ENCODE data around the gene CISTR. TPM values are rescaled to one million over a fixed set of nuclear protein-coding genes. Genes with fewer than 3 reads are reported as not detected.

The CISTR gene
- total and polyA plus RNA-seq, 2 donors: not detected

DNA sequence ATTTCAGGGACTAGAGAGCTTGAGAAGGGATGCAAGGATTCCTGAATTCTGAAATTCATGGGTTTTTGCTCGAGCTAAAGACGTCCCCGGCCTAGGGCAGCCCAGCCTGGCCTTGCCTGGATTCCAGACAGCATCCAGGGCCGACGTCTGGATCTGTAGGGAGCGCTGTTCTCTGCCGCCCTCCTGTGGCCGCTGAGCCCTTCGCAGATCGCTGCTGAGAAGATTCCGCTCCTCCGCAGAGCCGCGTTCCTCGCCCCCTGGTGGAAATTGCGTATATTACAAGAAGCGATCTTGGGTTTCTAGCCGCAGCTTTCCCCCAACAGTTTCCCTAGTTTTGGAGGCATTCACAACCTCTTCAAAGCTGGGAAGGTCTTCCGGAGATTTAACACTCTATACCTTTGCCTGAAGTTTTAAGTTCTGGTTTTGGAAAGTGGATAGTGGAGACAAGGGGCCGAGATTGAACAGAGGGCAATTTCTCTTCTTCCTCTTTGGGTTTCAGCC lies 5.1 kb downstream of the CISTR start:
- Histone ChIP-seq H3K4me3 (ENCODE audit: low read depth, low read length) (no peak overlapping the region), H3K4me1 (ENCODE audit: insufficient read depth) (no peaks in the 10 kb centered on the region), H3K36me3 (ENCODE audit: insufficient read depth) (no peaks in the 10 kb centered on the region), H3K27ac (ENCODE audit: low read depth) (no peak overlapping the region)
- WGBS: under 1% methylated on average over 20 of the region's 20 CpGs
- DNase-seq (ENCODE audit: extremely low spot score): peak; percentile 74

GRCh38 chr12:53744751-53745150 lies 7.0 kb downstream of the CISTR start:
- WGBS: 63% methylated on average over 6 of the region's 6 CpGs

DNA sequence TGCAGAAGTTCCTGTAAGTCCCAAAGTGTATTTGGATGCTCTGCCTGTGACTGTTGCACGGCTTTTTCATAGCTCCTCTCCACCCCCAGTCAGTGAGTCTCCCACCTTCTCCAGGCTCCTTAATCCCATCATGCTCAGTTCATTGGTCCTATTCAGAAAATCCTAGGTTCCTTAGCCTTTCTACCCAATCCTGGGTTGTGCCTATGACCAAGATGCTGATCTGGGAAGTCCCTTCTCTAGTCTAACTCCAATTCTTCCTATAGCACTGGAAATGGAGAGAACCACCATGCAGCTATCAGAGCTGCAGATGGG lies 7.7 kb downstream of the CISTR start:
- no peak overlapping the region for H3K4me3 ChIP-seq (ENCODE audit: low read depth, low read length)
- H3K36me3 ChIP-seq (ENCODE audit: insufficient read depth): no peaks in the 10 kb centered on the region
- no peaks in the 10 kb centered on the region for H3K4me1 ChIP-seq (ENCODE audit: insufficient read depth)
- DNase-seq (ENCODE audit: extremely low spot score): no peak
- WGBS: 84% methylated on average over 1 of the region's 1 CpG
- no peak overlapping the region for H3K27ac ChIP-seq (ENCODE audit: low read depth)

More at GRCh38 chr12:53744751-53745150, 7.0 kb downstream of the CISTR start:
- Histone ChIP-seq H3K36me3 (ENCODE audit: insufficient read depth) (no peaks in the 10 kb centered on the region), H3K4me3 (ENCODE audit: low read depth, low read length) (no peak overlapping the region), H3K4me1 (ENCODE audit: insufficient read depth) (no peaks in the 10 kb centered on the region), H3K27ac (ENCODE audit: low read depth) (no peak overlapping the region)
- no peak for DNase-seq (ENCODE audit: extremely low spot score)

GRCh38 chr12:53743266-53744129 lies 8.3 kb downstream of the CISTR start:
- H3K4me1 ChIP-seq (ENCODE audit: insufficient read depth): no peaks in the 10 kb centered on the region
- no peak for DNase-seq (ENCODE audit: extremely low spot score)
- no peak overlapping the region for H3K4me3 ChIP-seq (ENCODE audit: low read depth, low read length)
- no peak overlapping the region for H3K27ac ChIP-seq (ENCODE audit: low read depth)
- no peaks in the 10 kb centered on the region for H3K36me3 ChIP-seq (ENCODE audit: insufficient read depth)
- 20% methylated on average over 16 of the region's 16 CpGs for WGBS

GRCh38 chr12:53740130-53740491 lies 11.7 kb downstream of the CISTR start:
- Histone ChIP-seq H3K27ac (ENCODE audit: low read depth) (no peak overlapping the region), H3K4me1 (ENCODE audit: insufficient read depth) (no peaks in the 10 kb centered on the region), H3K4me3 (ENCODE audit: low read depth, low read length) (no peak overlapping the region), H3K36me3 (ENCODE audit: insufficient read depth) (no peaks in the 10 kb centered on the region)
- WGBS: 75% methylated on average over 3 of the region's 3 CpGs
- DNase-seq (ENCODE audit: extremely low spot score): no peak

GRCh38 chr12:53739214-53740129 lies 12.3 kb downstream of the CISTR start:
- Histone ChIP-seq H3K27ac (ENCODE audit: low read depth) (no peak overlapping the region), H3K4me3 (ENCODE audit: low read depth, low read length) (no peak overlapping the region)
- WGBS: 6% methylated on average over 50 of the region's 50 CpGs

DNA sequence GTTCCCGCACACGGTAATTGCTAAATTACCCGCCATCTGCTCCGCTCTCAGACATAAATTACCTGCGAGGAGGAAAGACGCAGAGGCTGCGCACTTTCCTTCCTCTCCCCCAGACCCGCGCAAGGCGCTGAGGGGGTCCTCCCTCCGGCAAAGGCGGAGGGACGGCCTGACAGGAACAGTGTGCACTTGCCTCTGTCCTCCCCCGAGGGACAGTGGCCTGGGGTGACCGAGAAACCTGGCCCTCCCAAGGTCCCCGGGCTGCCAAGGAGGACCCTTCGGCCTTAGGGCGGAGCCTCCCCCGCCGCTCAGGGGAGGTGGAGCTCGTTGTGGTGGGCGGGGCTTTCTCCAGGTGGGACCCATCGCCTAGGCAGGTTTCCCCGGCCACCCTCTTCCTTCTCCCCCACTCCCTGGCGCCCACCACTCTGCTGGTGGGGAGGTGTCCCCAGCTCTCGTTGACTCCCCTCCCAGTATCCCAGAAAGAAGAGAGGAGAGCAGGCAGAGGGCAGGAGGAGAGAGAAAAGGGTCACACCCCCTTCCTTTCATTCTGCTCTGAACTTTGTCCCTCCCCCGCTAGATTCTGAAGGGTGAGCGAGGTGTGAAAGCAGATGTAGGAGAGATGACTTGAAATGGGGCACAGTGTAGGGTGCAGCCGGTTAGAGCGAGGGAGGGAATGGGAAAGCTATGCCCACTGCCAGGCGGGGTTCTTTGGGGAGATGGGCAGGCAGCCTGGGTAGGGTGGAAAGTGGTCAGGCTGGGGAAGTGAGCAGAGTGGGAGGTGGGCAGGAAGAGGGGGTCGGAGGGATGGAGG lies 13.2 kb downstream of the CISTR start:
- Histone ChIP-seq H3K4me3 (ENCODE audit: low read depth, low read length) (no peak overlapping the region), H3K4me1 (ENCODE audit: insufficient read depth) (no peaks in the 10 kb centered on the region), H3K27ac (ENCODE audit: low read depth) (no peak overlapping the region), H3K36me3 (ENCODE audit: insufficient read depth) (no peaks in the 10 kb centered on the region)
- WGBS: 11% methylated on average over 32 of the region's 32 CpGs
- no peak for DNase-seq (ENCODE audit: extremely low spot score)

More at GRCh38 chr12:53739214-53740129, 12.3 kb downstream of the CISTR start:
- Histone ChIP-seq H3K4me1 (ENCODE audit: insufficient read depth) (no peaks in the 10 kb centered on the region), H3K36me3 (ENCODE audit: insufficient read depth) (no peaks in the 10 kb centered on the region)
- DNase-seq (ENCODE audit: extremely low spot score): no peak

DNA sequence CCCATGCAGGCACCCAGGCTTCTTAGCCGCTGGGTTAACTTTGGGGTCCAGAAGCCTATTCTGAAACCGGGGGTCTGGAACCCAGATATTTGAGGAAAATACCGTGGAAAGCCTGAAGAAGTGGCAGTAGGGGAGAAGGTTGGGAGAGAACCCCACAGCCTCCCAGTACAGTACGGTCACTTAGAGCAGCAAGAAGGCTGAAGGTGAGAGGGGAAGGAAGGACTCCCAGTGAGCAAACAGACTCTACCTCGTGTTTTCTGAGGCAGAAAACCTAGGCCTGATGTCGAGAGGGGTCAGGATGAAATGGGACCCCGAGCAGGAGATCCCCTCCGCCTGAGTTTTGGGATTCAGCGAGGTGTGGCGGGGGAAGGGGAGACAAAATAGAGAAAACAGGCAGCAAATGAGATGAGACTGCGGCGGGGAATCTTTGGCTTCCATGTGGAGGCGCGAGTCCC lies 13.8 kb downstream of the CISTR start:
- Histone ChIP-seq H3K27ac (ENCODE audit: low read depth) (no peak overlapping the region), H3K36me3 (ENCODE audit: insufficient read depth) (no peaks in the 10 kb centered on the region), H3K4me1 (ENCODE audit: insufficient read depth) (no peaks in the 10 kb centered on the region), H3K4me3 (ENCODE audit: low read depth, low read length) (no peak overlapping the region)
- 43% methylated on average over 14 of the region's 14 CpGs for WGBS
- DNase-seq (ENCODE audit: extremely low spot score): no peak

- no peak overlapping the region for H3K27ac ChIP-seq (ENCODE audit: low read depth)
- no peak overlapping the region for H3K4me3 ChIP-seq (ENCODE audit: low read depth, low read length)
- H3K4me1 ChIP-seq (ENCODE audit: insufficient read depth): no peaks in the 10 kb centered on the region
- H3K36me3 ChIP-seq (ENCODE audit: insufficient read depth): no peaks in the 10 kb centered on the region
- 68% methylated on average over 14 of the region's 14 CpGs for WGBS
- no peak for DNase-seq (ENCODE audit: extremely low spot score)
Observed at GRCh38 chr12:53737093-53737808, 14.5 kb downstream of the CISTR start.

DNA sequence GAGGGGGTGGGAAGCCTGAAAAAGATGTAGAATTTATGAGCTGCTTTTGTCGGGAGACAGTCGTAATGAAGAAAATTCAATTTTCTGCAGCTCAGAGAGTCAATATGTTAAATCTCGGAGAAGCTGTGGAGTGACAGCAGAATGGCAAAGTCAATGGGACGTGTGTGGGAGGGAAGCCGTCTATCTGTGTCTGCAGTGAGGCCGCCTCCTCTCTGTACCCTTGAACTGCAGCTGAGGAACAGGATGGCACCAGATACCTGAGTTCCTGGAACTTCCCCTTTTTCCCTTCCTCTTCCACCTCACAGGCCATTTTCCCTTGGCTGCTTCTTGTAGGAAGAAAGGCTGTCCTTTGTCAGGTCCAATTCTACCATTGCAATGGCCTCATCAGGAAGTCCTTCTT lies 15.2 kb downstream of the CISTR start:
- H3K4me3 ChIP-seq (ENCODE audit: low read depth, low read length): no peak overlapping the region
- H3K36me3 ChIP-seq (ENCODE audit: insufficient read depth): no peaks in the 10 kb centered on the region
- no peak for DNase-seq (ENCODE audit: extremely low spot score)
- no peak overlapping the region for H3K27ac ChIP-seq (ENCODE audit: low read depth)
- WGBS: 86% methylated on average over 6 of the region's 6 CpGs
- no peaks in the 10 kb centered on the region for H3K4me1 ChIP-seq (ENCODE audit: insufficient read depth)

DNA sequence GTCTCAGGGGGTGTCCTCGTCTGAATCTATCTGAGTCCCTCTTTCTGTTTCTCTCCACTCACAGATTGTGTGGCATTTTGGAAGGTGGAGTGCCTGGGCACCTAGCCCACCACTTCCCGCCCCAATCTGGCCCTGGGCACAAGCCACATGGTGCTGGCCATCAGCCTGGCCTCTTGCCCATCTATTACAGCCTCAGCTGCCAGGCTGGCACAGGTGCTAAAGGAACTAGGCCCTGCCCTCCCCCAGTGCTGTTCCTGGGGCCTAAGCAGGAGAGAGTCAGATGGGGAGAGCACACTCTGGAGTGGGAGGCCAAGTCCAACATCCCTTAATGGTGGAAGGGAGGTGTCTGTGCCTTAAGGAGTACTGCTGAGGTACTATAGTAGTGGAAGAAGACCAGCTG lies 16.2 kb downstream of the CISTR start:
- H3K4me3 ChIP-seq (ENCODE audit: low read depth, low read length): no peak overlapping the region
- H3K4me1 ChIP-seq (ENCODE audit: insufficient read depth): no peaks in the 10 kb centered on the region
- no peak overlapping the region for H3K27ac ChIP-seq (ENCODE audit: low read depth)
- no peaks in the 10 kb centered on the region for H3K36me3 ChIP-seq (ENCODE audit: insufficient read depth)
- DNase-seq (ENCODE audit: extremely low spot score): no peak
- WGBS: 59% methylated on average over 2 of the region's 2 CpGs

GRCh38 chr12:53734425-53734824 lies 17.4 kb downstream of the CISTR start:
- WGBS: 89% methylated on average over 9 of the region's 9 CpGs
- no peaks in the 10 kb centered on the region for H3K36me3 ChIP-seq (ENCODE audit: insufficient read depth)
- no peaks in the 10 kb centered on the region for H3K4me1 ChIP-seq (ENCODE audit: insufficient read depth)
- H3K4me3 ChIP-seq (ENCODE audit: low read depth, low read length): no peak overlapping the region
- H3K27ac ChIP-seq (ENCODE audit: low read depth): no peak overlapping the region
- no peak for DNase-seq (ENCODE audit: extremely low spot score)

- H3K36me3 ChIP-seq (ENCODE audit: insufficient read depth): no peaks in the 10 kb centered on the region
- H3K27ac ChIP-seq (ENCODE audit: low read depth): no peak overlapping the region
- no peaks in the 10 kb centered on the region for H3K4me1 ChIP-seq (ENCODE audit: insufficient read depth)
- WGBS: 35% methylated on average over 5 of the region's 5 CpGs
- H3K4me3 ChIP-seq (ENCODE audit: low read depth, low read length): no peak overlapping the region
- DNase-seq (ENCODE audit: extremely low spot score): no peak
Observed at GRCh38 chr12:53733807-53734200, 18.0 kb downstream of the CISTR start.
